NOMO-1 treated with DMSO at 0.1 percent for 48 hours (cell line): ENCODE results near the gene IGF2BP2.
"Not testable (repeated sequence)": the region's sequence is repeated elsewhere in the genome, so short reads cannot be mapped to it uniquely, and the experiment has no call there.

Experiments
- DNase-seq: peaks from one replicate; lab custom pipeline; 2025; ENCODE audit not compliant: unreplicated experiment; lab: John Stamatoyannopoulos, UW

IGF2BP2 gene

DNA sequence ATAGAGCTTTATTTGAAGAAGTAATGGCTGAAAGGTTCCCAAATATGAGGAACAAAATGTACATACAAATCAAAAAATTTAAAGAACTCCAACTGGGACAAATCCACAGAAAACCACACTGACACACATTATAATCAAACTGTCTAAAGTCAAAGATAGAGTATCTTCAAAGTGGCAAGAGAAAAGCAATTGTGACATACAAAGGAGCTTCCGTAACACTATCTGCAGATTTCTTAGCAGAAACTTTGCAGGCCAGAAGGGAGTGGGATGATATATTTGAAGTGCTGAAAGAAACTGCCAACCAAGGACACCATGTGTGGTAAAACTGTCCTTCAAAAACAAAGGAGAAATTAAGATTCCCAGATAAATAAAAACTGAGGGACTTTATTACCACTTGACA, 146.8 kb downstream of the IGF2BP2 start:
- DNase-seq: peak; percentile 13

DNA sequence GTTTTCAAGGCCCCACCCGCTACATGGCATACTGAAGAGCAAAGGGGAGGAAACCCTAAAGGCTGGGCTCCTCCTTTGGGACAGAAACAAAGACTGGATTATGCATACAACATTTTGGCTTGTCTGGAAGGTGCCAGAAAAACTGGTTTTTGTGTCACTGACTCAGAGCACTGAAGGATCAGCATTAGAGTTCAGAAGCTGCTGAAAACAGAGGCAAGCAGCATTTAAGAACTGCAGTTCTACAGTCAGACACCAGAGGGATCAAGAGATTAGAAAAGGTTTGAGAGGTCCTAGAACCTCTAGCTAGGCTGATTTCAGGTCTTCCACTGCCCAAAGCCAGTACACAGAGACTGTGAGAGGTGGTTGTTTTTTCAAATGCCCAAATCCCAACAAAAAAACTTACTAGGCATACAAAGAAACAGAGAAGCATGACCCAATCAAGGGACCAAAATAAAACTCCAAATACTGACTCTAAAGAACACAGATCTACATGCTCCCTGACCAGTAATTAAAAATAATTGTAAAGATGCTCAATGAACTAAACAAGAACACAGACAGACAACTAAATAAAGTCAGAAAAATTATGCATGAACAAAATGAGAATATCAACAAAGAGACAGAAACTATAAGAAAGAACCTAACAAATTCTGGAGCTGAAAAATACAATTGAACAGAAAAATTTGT, 147.6 kb downstream of the IGF2BP2 start:
- DNase-seq: peak; percentile 87

DNA sequence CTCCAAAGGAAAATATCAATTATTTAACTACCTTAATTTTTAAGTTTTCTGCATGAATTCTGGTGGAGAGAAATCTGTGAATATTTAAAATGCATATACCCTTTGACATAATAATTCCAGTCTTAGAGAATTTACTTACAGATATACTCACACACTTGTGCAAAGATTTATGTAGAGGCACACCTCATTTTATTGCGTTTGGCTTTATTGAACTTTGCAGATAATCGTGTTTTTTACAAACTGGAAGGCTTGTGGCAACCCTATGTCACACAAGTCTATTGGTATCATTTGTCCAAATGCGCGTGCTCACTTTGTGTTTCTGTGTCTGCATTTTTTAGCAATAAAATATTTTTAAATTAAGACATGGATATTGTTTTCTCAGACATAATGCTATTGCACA, 157.3 kb downstream of the IGF2BP2 start:
- DNase-seq: no peak

DNA sequence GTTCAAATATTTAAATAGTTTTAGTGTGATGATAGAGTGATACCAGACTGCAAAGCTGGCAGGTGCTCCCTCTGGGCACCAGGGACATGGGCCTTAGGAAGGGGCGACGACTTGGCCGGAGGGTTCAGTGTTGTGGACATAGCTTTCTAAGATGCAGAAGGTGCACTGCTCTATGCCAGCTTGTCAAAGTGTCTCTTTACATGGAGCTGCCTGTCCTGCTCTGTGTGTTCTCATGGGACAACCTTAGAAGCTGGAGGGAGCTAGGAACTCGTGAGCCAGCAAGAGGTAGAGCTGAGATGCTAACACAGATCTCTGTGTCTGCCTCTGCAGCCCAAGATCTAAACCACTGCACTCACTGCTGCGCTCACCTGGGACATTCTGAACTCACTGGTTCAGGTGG, 160.9 kb downstream of the IGF2BP2 start:
- DNase-seq: no peak

DNA sequence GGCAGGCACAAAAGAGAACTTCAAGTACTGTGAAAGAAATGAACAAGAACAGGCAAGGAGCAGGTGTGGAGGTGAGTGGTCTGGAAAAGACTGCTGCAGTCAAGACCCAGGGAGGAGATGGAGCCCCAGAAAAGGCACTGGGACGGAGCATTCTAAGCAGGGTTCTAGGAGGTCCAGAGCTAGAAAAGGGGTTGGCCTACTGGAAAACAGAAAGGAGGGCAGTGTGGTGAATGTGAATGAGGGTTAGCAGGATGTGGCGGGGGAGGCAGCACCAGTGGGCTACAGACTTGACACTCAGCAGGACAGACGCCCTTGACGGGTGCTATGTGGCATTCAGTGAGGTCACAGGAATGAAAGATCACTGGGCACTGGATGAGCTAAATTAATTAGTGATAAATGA, 163.1 kb downstream of the IGF2BP2 start:
- no peak for DNase-seq

DNA sequence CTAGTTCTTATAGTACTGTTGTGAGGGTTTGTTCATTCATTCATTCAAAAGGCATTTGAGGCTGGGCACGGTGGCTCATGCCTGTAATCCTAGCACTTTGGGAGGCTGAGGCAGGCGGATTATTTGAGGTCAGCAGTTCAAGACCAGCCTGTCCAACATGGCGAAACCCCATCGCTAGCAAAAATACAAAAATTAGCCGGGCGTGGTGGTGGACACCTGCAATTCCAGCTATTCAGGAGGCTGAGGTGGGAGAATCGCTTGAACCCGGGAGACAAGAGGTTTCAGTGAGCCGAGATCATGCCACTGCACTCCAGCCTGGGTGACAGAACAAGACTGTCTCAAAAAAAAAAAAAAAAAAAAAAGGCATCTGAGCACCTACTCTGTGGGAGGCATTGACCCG, 163.5 kb downstream of the IGF2BP2 start:
- not testable (repeated sequence) for DNase-seq

DNA sequence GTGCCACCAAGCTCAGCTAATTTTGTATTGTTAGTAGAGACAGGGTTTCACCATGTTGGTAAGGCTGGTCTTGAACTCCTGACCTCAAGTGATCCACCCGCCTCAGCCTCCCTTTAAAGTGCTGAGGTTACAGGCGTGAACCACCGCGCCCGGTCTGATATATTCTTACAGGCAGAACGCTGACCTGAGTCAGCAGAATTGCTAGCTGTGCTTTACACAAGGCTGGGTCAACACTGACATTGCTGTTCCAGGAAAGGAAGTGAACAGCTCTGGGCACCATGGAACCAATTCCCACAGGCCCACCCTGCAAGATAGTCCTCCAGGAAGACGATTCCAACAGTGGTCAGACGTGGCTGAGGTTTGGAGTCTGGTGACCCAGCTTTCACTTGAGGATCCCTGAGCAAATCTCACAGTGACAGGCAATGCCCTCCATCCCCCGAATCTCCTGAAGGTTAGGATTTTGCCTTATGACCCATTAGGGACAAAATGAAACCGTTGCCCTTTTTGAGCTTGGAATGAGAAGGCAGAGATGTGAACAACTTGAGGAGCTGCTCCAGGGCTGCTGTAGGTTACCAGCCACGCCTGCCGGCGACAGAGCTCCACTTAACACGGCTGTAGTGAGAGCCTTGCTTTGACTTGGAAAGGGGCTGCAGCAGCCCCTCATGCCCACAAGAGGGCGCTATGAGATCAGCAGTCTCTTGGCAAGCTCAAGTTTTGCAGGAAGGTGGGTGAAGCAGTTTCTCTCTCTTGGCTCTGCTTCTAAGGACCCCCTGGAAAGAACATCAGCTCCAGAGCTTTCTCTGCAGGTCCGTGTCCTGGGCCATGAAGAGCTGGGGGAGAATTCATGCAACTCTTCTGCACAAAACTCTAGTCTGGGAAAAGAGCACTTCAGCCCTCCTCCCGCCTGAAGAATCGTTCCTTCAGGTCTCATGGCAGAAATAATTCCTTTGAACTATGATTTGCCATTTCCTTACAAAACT, 164.6 kb downstream of the IGF2BP2 start:
- peak; percentile 86 for DNase-seq

DNA sequence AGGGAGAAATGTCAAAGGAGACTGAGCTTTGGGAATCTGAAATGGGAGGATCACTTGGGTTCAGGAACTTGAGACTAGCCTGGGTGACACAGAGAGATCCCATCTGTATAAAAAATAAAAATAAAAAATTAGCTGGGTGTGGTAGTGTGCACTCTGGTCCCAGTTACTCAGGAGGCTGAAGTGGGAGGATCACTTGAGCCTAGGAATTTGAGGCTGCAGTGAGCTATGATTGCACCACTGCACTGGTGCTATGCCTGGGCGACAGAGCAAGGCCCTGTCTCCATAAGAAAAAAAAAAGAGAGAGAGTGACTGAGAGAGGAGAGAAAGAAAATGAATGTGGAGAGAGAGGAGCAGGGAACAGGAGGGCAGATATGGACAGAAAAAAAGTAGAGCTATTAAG, 165.9 kb downstream of the IGF2BP2 start:
- no peak for DNase-seq

DNA sequence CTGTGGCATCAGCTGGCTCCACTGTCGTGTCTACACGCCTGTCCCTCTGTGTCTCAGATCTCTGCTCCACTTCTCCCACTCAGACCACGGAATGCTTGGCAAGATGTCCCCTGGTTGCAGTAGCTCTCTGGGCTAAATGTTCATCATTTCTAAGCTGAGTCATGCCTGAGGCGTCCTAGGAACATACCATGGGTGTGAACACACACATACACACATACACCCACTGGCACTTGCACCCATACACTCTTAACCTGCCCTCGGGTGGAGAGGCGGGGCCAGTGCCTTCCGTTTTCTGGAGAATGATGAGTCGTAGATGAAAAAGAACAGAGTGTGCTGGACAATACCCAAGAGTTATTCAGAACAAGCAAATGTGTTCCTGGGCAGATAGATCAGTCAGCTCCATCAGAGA, 166.3 kb downstream of the IGF2BP2 start:
- no peak for DNase-seq

DNA sequence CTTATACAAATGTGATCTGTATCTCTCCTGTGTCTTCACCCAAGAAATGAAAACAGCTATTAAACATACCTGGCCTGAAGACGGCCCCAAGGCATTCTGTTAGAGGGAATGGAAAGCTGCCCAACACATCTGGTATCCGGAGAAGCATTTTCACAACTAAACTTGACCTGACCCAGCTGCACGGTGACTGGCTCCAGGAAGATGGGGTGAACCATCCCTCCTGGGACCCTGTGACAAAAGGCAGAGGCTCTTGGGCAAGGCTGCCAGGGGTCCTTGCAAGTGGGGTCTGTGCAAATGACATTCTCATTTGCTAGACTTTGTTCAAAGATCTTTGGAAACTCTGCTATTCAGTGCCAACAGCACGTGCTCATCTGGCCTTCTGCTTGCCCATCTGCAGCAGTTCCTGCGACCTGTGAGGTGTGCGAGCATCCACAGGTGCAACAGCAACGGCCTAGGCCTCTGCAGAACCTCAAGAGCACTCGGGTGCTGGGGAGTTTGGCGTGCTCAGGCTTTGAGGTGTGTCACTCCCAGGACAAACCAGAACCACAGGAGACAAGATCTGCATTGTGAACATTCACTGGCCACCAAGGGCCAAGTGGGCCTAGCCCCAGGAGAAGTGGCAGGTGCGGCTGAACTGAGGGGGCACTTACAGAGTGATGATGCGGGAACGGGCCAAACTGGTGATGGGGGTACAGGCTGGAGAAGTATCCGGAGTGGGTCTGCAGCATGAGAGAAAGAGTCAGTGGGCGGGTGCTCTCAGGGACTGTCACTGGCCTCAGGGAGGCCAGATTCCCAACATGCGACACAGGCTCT, 166.9 kb downstream of the IGF2BP2 start:
- DNase-seq: no peak

DNA sequence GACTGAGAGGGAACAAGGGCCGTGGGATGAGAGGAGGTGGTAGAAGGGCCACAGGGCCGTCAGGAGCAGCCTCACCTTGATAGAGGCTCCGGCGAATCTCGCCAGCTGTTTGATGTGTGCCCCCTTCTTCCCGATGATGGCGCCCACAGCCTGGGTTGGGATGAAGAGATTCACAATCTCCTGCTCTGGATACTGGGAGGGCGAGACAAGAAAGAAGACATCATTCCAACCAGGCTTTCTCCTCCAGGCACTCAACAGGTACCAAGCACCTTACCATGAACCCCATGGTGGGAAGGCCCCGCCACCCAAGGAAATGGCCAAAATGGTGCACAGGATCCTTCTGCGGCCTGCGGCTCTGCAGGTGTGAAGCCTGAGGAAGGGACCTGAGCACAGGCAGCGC, 167.6 kb downstream of the IGF2BP2 start:
- DNase-seq: no peak

DNA sequence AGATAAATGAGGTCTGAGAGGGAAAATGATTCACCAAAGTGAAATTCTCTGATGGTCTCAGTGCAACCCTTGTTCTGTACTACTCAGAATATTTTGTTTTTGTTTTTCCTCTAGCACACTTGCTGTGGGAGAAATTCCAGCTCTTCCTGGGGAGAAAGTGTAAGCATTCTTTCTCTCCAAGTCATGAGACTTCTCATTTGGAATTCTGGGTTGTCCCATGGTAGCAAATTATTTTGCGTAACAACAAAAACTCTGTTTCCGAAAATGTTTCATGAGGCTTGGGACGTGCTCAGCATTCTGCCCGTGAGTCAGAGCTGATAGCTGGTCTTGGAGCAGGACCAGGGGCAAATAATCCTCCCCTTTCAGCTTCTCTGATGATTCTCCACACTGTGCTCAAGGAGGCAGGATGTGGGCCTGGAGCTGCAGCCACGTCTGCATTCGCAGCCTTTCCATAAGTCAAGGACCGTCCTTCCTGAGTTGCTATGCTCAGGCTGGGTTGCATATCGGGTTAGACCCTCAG, 168.5 kb downstream of the IGF2BP2 start:
- no peak for DNase-seq

DNA sequence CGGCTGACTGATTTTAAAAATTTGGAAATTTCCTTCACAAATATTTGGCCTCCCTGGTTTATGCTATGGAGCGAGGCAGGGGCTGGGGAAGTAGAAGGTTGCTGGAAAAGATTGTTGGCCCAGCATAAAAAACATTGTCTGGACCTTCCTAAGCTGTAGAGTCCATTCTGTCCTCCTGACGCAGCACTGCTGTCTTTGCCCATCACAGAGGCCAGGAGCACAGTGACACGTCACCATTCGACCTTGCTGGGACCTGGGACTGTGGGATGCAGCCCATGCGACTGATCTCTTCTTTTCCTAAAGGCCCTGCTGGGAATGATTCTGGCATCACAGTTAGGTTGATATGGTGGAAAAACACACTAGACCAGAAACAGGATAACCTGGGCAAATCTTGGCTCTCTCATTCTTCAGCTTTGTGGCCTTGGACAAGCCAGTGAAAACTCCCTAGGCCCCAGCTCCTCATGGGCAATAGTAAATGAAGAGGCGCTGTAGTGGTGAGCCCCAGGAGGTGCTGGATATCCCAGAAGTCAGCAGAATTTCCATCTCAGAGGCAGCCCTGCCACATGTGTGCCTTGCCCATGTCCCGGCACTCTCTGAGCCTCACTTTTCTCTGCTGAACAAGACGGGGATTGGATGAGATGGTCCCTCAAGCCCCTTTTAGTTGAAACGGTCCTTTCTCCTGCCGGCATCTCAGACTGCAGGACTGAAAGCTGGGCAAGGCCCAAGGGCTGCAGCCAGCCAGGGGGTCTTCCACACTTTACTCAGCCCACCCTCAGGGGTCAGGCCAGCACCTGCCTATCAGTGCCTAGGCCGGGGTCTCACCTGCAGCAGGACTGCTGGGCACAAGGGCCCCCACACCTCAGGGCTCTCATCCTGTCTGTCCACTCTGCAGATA, 169.2 kb downstream of the IGF2BP2 start:
- DNase-seq: no peak

DNA sequence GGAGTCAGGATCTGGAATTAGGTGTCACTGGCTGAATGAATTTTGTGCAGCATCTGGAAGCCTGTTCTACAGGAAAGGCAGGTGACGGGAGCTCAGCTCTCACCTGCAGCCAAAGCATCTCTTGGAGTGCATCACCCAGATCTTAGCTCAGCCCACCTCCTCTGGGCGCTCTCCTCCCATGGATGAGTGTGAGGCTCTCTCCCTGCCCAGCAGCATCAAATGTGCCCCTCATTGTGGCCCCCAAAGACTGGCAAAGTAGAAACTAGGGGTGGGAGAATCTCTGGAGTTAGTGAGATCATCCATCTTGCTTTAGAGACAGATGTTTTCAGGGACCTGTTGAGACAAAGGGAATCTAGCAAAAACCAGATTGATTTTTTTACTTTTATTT, 170.1 kb downstream of the IGF2BP2 start:
- DNase-seq: no peak

DNA sequence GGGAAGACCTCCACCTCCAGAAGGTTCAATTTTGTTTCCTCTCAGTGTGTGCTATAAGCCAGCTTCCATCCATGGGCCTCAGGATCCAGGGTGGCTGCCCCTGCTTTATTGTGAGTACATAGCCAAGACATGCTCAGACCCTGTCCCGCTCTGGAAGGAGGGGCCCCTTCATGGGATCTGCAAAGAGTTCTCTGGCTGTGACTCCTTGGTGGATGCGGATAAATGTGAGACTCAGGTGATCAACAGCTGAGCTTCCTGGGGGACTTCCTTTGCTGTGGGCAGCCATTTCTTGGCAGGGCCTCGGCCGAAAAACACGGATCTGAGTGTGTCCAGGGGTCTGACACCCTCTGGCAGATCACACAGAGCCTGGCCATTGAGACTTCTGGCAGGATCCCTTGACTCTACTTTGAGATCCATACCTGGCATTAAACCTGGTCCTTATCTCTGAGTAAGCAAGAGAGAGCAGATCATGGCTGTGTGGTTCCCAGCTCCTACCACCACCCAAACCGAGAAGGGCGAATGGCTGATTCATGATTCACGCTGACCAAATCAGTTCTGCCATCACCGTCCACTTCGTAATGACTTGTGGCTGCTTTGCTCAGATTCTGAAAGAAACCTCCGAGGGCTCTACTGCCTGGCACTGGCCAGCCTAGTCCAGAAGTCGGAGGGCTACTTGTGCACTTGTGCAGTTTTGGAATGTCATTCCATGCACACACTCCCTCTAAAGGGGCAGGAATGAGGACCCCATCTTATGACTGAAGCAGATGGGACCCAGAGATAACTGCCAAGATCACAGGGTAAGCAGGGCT, 170.7 kb downstream of the IGF2BP2 start:
- DNase-seq: no peak

DNA sequence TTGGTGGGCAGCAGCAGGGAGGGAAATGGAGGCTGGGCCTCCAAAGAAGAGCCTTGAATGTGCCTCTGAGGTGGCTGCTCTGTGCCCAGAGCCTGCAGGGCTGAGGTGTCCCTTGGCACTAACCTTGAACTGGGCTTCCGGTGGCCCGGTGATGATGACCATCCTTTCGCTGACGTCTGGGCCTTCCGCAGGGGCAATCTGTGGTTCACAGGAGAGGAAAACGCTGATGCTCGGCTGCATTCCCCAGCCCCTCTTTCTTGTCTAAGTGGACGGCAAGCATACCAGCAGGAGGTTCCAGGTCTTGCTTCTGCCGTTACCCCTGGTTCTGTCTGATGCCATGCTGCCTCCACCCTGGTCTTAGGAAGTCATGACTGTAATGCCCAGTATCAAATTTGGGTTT, 172.9 kb downstream of the IGF2BP2 start:
- no peak for DNase-seq

DNA sequence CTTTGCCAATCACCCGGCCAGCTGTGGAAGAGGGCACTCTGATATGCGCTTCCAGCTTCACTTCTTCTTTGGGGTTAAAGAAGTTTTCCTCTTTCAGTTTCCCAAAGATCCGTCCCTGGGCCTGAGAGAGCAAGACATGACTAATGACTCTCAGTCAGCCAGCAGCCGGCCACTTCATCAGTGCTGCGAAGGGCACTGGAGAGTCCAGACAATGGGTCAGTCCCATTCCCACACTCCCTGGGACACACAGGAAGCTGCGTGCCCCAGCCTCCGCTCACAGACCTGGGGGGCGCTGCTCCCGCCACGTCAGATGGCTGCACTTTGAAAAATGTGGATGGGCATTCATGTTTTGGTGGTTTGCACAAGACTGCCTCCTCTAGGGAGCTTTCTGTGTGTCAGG, 175.4 kb downstream of the IGF2BP2 start:
- no peak for DNase-seq

DNA sequence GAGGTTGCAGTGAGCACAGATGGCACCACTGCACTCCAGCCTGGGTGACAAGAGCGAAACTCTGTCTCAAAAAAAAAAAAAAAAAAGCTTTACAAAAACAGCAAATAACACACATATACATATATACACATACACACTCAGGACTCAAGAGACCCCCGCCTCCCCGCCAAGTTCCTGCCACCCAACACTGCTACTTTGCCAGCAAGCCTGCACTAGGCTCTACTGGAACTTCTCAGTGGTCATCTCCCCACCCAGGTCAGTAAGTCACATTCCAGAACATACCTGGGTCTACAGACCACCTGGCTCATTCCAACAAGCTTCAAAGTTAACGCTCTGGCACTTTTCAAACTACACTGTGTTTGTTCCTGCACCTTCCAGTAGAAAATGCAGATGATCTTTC, 176.4 kb downstream of the IGF2BP2 start:
- DNase-seq: no peak

DNA sequence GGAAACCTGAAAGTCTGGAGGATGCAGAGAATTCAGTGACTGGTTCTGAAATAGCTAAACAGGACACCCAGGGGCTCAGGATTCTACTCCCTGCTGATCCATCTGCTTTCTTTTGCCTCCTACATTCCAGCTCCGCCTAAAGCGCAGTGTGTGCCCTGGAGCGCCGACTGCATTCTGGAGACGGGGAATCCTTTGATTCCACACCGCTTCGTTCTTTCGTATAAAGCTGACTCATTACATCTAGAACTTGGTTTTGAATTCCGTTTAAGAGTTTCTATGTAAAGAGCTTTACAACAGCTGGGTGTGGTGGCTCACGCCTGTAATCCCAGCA, 177.0 kb downstream of the IGF2BP2 start:
- DNase-seq: no peak
